ENCODE measurements around the gene CXCR6. TPM values are rescaled to one million over a fixed set of nuclear protein-coding genes. Genes with fewer than 3 reads are reported as not detected.
A peak's percentile ranks its signal among the peaks of the same experiment; 100 is the strongest.

Gene CXCR6
- total and polyA plus RNA-seq, 7 donors = 0.36 to 3.3 (median 0.72) TPM; not detected in 3

GRCh38 chr3:45955017-45955647 is 11.9 kb downstream of the CXCR6 start:
- no peak overlapping the region for H3K27ac ChIP-seq
- H3K9me3 ChIP-seq = no peaks in the 10 kb centered on the region
- peaks cover 0 to 25% (median 7%) of the 10 kb centered on the region in 4 donors for H3K4me1 ChIP-seq
- no peaks in the 10 kb centered on the region for H3K27me3 ChIP-seq
- no peak for DNase-seq
- intact Hi-C loops (cut with DNase I) = no loop called here
- no peak overlapping the region for H3K4me3 ChIP-seq
- 88% methylated on average over 11 of the region's 11 CpGs for WGBS, 2 donors
- H3K36me3 ChIP-seq = peaks cover 58 to 100% (median 76%) of the 10 kb centered on the region in 4 donors
- TF ChIP-seq POLR2AphosphoS5 (IDR thresholded peaks at IDR 0.05) = no peak
- no peak for TF ChIP-seq EP300 (IDR thresholded peaks at IDR 0.05)
- TF ChIP-seq CTCF (IDR thresholded peaks at IDR 0.05) = no peak
- no peak for TF ChIP-seq POLR2A (IDR thresholded peaks at IDR 0.05)

- intact Hi-C loops (cut with DNase I) = no loop called here
- H3K9me3 ChIP-seq = no peaks in the 10 kb centered on the region
- H3K4me1 ChIP-seq = peaks cover 0 to 19% (median 6%) of the 10 kb centered on the region in 4 donors
- H3K4me3 ChIP-seq = no peak overlapping the region
- WGBS, 2 donors = 88 to 94% methylated on average over 4 of the region's 4 CpGs
- H3K27me3 ChIP-seq = no peaks in the 10 kb centered on the region
- no peak for DNase-seq
- no peak overlapping the region for H3K27ac ChIP-seq
- H3K36me3 ChIP-seq = peaks cover 58 to 100% (median 75%) of the 10 kb centered on the region in 4 donors
- TF ChIP-seq POLR2A (IDR thresholded peaks at IDR 0.05) (no peak), EP300 (IDR thresholded peaks at IDR 0.05) (no peak)
Observed at GRCh38 chr3:45955706-45956105, 12.4 kb downstream of the CXCR6 start.

GRCh38 chr3:45957586-45957985 is 14.3 kb downstream of the CXCR6 start:
- Histone ChIP-seq H3K36me3 (peaks cover 52 to 100% (median 75%) of the 10 kb centered on the region in 4 donors), H3K27ac (peak overlapping the region in 2 of 4 donors; percentile 64 to 72), H3K9me3 (no peaks in the 10 kb centered on the region), H3K4me3 (no peak overlapping the region), H3K4me1 (peaks cover 0 to 18% (median 6%) of the 10 kb centered on the region in 4 donors), H3K27me3 (no peaks in the 10 kb centered on the region)
- DNase-seq = no peak
- WGBS, 2 donors = 86 to 90% methylated on average over 5 of the region's 5 CpGs
- intact Hi-C loops (cut with DNase I) = no loop called here
- TF ChIP-seq EP300 (IDR thresholded peaks at IDR 0.05) = no peak
- no peak for TF ChIP-seq POLR2AphosphoS5 (IDR thresholded peaks at IDR 0.05)
- TF ChIP-seq POLR2A (IDR thresholded peaks at IDR 0.05) = no peak
- no peak for TF ChIP-seq CTCF (IDR thresholded peaks at IDR 0.05)

- Histone ChIP-seq H3K27ac (peak overlapping the region in 3 of 4 donors; percentile 39 to 72 (median 64)), H3K36me3 (peaks cover 52 to 100% (median 75%) of the 10 kb centered on the region in 4 donors)
- 91 to 94% methylated on average over 6 of the region's 6 CpGs for WGBS, 2 donors
Observed at GRCh38 chr3:45958321-45958791, 15.1 kb downstream of the CXCR6 start.

GRCh38 chr3:45959201-45959600 is 15.9 kb downstream of the CXCR6 start:
- H3K36me3 ChIP-seq = peaks cover 54 to 100% (median 75%) of the 10 kb centered on the region in 4 donors
- intact Hi-C loops (cut with DNase I) = no loop called here
- H3K27me3 ChIP-seq = no peaks in the 10 kb centered on the region
- no peak for DNase-seq
- H3K9me3 ChIP-seq = no peaks in the 10 kb centered on the region
- 90 to 97% methylated on average over 7 of the region's 7 CpGs for WGBS, 2 donors
- peaks cover 0 to 18% (median 6%) of the 10 kb centered on the region in 4 donors for H3K4me1 ChIP-seq
- TF ChIP-seq POLR2A (IDR thresholded peaks at IDR 0.05) (no peak), CTCF (IDR thresholded peaks at IDR 0.05) (no peak), POLR2AphosphoS5 (IDR thresholded peaks at IDR 0.05) (no peak), EP300 (IDR thresholded peaks at IDR 0.05) (no peak)
- H3K4me3 ChIP-seq = no peak overlapping the region
- H3K27ac ChIP-seq = peak overlapping the region in 3 of 4 donors; percentile 39 to 72 (median 64)

More at GRCh38 chr3:45958321-45958791, 15.1 kb downstream of the CXCR6 start:
- no peak for DNase-seq
- peaks cover 0 to 18% (median 6%) of the 10 kb centered on the region in 4 donors for H3K4me1 ChIP-seq
- intact Hi-C loops (cut with DNase I) = no loop called here
- no peaks in the 10 kb centered on the region for H3K9me3 ChIP-seq
- TF ChIP-seq POLR2A (IDR thresholded peaks at IDR 0.05) = no peak
- TF ChIP-seq POLR2AphosphoS5 (IDR thresholded peaks at IDR 0.05) = peak in 1 of 4 donors; percentile 38
- TF ChIP-seq EP300 (IDR thresholded peaks at IDR 0.05) = no peak
- H3K27me3 ChIP-seq = no peaks in the 10 kb centered on the region
- H3K4me3 ChIP-seq = no peak overlapping the region
